Astrocyte (in vitro differentiated cells and primary cell): Measurements from ENCODE around the gene SOX1. TPM values are rescaled to one million over a fixed set of nuclear protein-coding genes. Genes with fewer than 3 reads are reported as not detected.

Experiments used
- DNase-seq: peaks from one replicate; pipeline ENCODE4 v3.0.0-alpha.2; 2010; ENCODE audit warnings: low read depth
- FAIRE-seq: peaks from 2 replicates; lab custom pipeline; 2011; peaks lifted over from hg19 to GRCh38; lab: Jason Lieb, UNC
- H2AFZ ChIP-seq: 2 replicates; pipeline ENCODE4 v1.6.0; 2012; ENCODE audit warnings: low read depth, low read length, inconsistent platforms
- H3K27ac ChIP-seq: 2 replicates; pipeline ENCODE4 v1.5.1; 2011; ENCODE audit warnings: low read depth, low read length, inconsistent platforms
- H3K27me3 ChIP-seq: 2 replicates; pipeline ENCODE4 v1.6.0; 2011; ENCODE audit warnings: low read length, inconsistent platforms; ENCODE audit not compliant: insufficient read depth
- H3K36me3 ChIP-seq: 2 replicates; pipeline ENCODE4 v1.5.1; 2011; ENCODE audit warnings: low read length, inconsistent platforms; ENCODE audit not compliant: insufficient read depth
- H3K4me1 ChIP-seq: 2 replicates; pipeline ENCODE4 v1.5.1; 2011; ENCODE audit warnings: low read length, inconsistent platforms; ENCODE audit not compliant: insufficient read depth
- H3K4me2 ChIP-seq: 2 replicates; pipeline ENCODE4 v1.6.0; 2012; ENCODE audit warnings: low read length, inconsistent platforms
- H3K4me3 ChIP-seq: 2 replicates; pipeline ENCODE4 v1.5.1; 2011; ENCODE audit warnings: low read depth, mild to moderate bottlenecking, low read length, inconsistent platforms; ENCODE audit not compliant: insufficient read depth
- H3K79me2 ChIP-seq: 2 replicates; pipeline ENCODE4 v1.6.0; 2012; ENCODE audit warnings: mild to moderate bottlenecking, low read length, inconsistent platforms; ENCODE audit not compliant: insufficient read depth
- H3K9ac ChIP-seq: 2 replicates; pipeline ENCODE4 v1.6.0; 2012; ENCODE audit warnings: mild to moderate bottlenecking, low read length, inconsistent platforms
- H3K9me3 ChIP-seq: 2 replicates; pipeline ENCODE4 v1.5.1; 2012; ENCODE audit warnings: low read depth, mild to moderate bottlenecking, low read length, inconsistent platforms; ENCODE audit not compliant: insufficient read depth
- H4K20me1 ChIP-seq: 2 replicates; pipeline ENCODE4 v1.6.0; 2012; ENCODE audit warnings: low read length, inconsistent platforms; ENCODE audit not compliant: insufficient read depth
- H3K27ac Mint-ChIP-seq: one replicate; pipeline ENCODE4 v1.8.0; 2021; ENCODE audit warnings: mild to moderate bottlenecking, mixed read lengths; ENCODE audit not compliant: unreplicated experiment
- H3K27me3 Mint-ChIP-seq: one replicate; pipeline ENCODE4 v1.8.0; 2021; ENCODE audit warnings: low read depth, mixed read lengths; ENCODE audit not compliant: unreplicated experiment
- H3K36me3 Mint-ChIP-seq: one replicate; pipeline ENCODE4 v1.8.0; 2021; ENCODE audit warnings: low read depth, mixed read lengths; ENCODE audit not compliant: unreplicated experiment
- H3K4me1 Mint-ChIP-seq: one replicate; pipeline ENCODE4 v1.8.0; 2021; ENCODE audit warnings: low read depth, mixed read lengths; ENCODE audit not compliant: unreplicated experiment
- H3K4me3 Mint-ChIP-seq: one replicate; pipeline ENCODE4 v1.8.0; 2021; ENCODE audit warnings: mild to moderate bottlenecking, moderate library complexity, mixed read lengths; ENCODE audit not compliant: unreplicated experiment
- H3K9me3 Mint-ChIP-seq: one replicate; pipeline ENCODE4 v1.8.0; 2021; ENCODE audit warnings: mild to moderate bottlenecking, mixed read lengths; ENCODE audit not compliant: unreplicated experiment
- CTCF ChIP-seq: IDR thresholded peaks from 2 replicates; pipeline ENCODE4 v1.5.1; 2011; ENCODE audit warnings: low read depth, mild to moderate bottlenecking, inconsistent platforms, low read length, moderate library complexity; ENCODE audit not compliant: insufficient read depth
- EZH2 ChIP-seq: IDR thresholded peaks from 2 replicates; pipeline ENCODE4 v1.6.1; 2012; ENCODE audit warnings: mild to moderate bottlenecking, low read length, inconsistent platforms; ENCODE audit not compliant: insufficient read depth
- total RNA-seq: library from RNA; stranded (reverse); gene quantifications from 2 replicates; pipeline ENCODE4 v1.2.1, GENCODE V29; 2021

Gene SOX1
- total RNA-seq, 1 donor from 2014 or later: not detected

GRCh38 chr13:112117258-112117954 lies 50.5 kb downstream of the SOX1 start:
- Histone ChIP-seq H3K27ac (no peak overlapping the region), H2AFZ (no peak overlapping the region), H3K4me1 (no peaks in the 10 kb centered on the region), H3K4me3 (no peak overlapping the region), H3K9me3 (peaks cover 5% of the 10 kb centered on the region), H4K20me1 (no peaks in the 10 kb centered on the region), H3K9ac (no peak overlapping the region), H3K79me2 (no peaks in the 10 kb centered on the region), H3K36me3 (no peaks in the 10 kb centered on the region), H3K27me3 (no peaks in the 10 kb centered on the region), H3K4me2 (no peak overlapping the region)
- DNase-seq: no peak
- Mint-ChIP-seq H3K9me3 (no peaks in the 10 kb centered on the region), H3K27me3 (peaks cover 76% of the 10 kb centered on the region), H3K36me3 (peaks cover 2% of the 10 kb centered on the region), H3K27ac (no peak overlapping the region), H3K4me1 (peaks cover 3% of the 10 kb centered on the region), H3K4me3 (no peak overlapping the region)
- TF ChIP-seq EZH2 (no peak), CTCF (no peak)
- FAIRE-seq: no peak

GRCh38 chr13:112117955-112118302 lies 51.0 kb downstream of the SOX1 start:
- H3K4me2 ChIP-seq: no peak overlapping the region
- H3K36me3 Mint-ChIP-seq: peaks cover 2% of the 10 kb centered on the region
- H3K9ac ChIP-seq: no peak overlapping the region
- no peaks in the 10 kb centered on the region for H3K27me3 ChIP-seq
- DNase-seq: no peak
- no peaks in the 10 kb centered on the region for H3K79me2 ChIP-seq
- no peaks in the 10 kb centered on the region for H3K9me3 Mint-ChIP-seq
- FAIRE-seq: no peak
- H3K27ac ChIP-seq: no peak overlapping the region
- no peak overlapping the region for H3K27ac Mint-ChIP-seq
- TF ChIP-seq EZH2 (no peak), CTCF (no peak)
- no peak overlapping the region for H3K4me3 Mint-ChIP-seq
- H4K20me1 ChIP-seq: no peaks in the 10 kb centered on the region
- H3K4me1 Mint-ChIP-seq: peaks cover under 1% of the 10 kb centered on the region
- H2AFZ ChIP-seq: no peak overlapping the region
- peaks cover 74% of the 10 kb centered on the region for H3K27me3 Mint-ChIP-seq
- H3K9me3 ChIP-seq: peaks cover 5% of the 10 kb centered on the region
- no peak overlapping the region for H3K4me3 ChIP-seq
- H3K4me1 ChIP-seq: no peaks in the 10 kb centered on the region
- no peaks in the 10 kb centered on the region for H3K36me3 ChIP-seq

GRCh38 chr13:112118451-112119064 lies 51.6 kb downstream of the SOX1 start:
- H3K27me3 ChIP-seq: no peaks in the 10 kb centered on the region
- no peak overlapping the region for H2AFZ ChIP-seq
- H3K79me2 ChIP-seq: no peaks in the 10 kb centered on the region
- peaks cover 2% of the 10 kb centered on the region for H3K9me3 Mint-ChIP-seq
- H3K36me3 Mint-ChIP-seq: peaks cover 2% of the 10 kb centered on the region
- no peak for DNase-seq
- no peak for TF ChIP-seq EZH2
- TF ChIP-seq CTCF: no peak
- no peak for FAIRE-seq
- H3K4me1 ChIP-seq: no peaks in the 10 kb centered on the region
- H3K4me3 ChIP-seq: no peak overlapping the region
- H3K36me3 ChIP-seq: no peaks in the 10 kb centered on the region
- no peak overlapping the region for H3K9ac ChIP-seq
- H3K27ac ChIP-seq: no peak overlapping the region
- H4K20me1 ChIP-seq: no peaks in the 10 kb centered on the region
- no peak overlapping the region for H3K4me3 Mint-ChIP-seq
- peaks cover 71% of the 10 kb centered on the region for H3K27me3 Mint-ChIP-seq
- no peaks in the 10 kb centered on the region for H3K4me1 Mint-ChIP-seq
- H3K27ac Mint-ChIP-seq: no peak overlapping the region
- peaks cover 5% of the 10 kb centered on the region for H3K9me3 ChIP-seq
- no peak overlapping the region for H3K4me2 ChIP-seq
